ENCODE results near the gene AKAP13. TPM values are rescaled to one million over a fixed set of nuclear protein-coding genes. Genes with fewer than 3 reads are reported as not detected.
A peak's percentile ranks its signal among the peaks of the same experiment; 100 is the strongest.

The AKAP13 gene
- total and polyA plus RNA-seq, 2 of the 13 experiments (the other 11 are each of a cell fraction or from before 2014, with no cell fraction given): 6.7 to 27.1 TPM

DNA sequence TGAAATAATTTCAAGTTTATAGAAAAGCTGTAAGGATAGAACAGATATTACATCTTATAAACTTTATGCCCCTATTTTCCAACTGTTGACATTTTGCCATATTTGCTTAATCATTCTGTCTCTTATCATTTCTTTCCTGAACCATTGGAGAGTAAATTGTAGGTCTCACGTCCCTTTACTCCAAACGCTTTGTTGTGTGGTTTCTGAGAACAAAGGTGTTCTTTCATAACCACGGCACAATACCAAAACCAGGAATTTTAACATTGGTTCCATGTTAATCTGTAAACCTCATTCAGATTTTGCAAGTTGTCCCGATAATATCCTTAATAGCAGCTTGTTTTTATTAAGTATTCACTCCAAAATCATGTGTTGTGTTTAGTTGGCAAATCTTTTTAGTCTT lies 134.8 kb downstream of the AKAP13 start (continued):
- TF ChIP-seq, protein P1, sequence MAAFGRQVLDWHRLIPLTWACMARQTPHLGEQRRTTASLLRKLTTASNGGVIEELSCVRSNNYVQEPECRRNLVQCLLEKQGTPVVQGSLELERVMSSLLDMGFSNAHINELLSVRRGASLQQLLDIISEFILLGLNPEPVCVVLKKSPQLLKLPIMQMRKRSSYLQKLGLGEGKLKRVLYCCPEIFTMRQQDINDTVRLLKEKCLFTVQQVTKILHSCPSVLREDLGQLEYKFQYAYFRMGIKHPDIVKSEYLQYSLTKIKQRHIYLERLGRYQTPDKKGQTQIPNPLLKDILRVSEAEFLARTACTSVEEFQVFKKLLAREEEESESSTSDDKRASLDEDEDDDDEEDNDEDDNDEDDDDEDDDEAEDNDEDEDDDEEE (CRISPR knock-in tag; IDR thresholded peaks at IDR 0.05): no peak
- TF ChIP-seq ZNF816 (CRISPR knock-in tag; IDR thresholded peaks at IDR 0.05; ENCODE audit: borderline replicate concordance) (no peak), ZNF234 (CRISPR knock-in tag; conservative IDR thresholded peaks at IDR 0.05) (no peak), MAZ (IDR thresholded peaks at IDR 0.05; ENCODE audit: borderline replicate concordance, low read depth, low read length) (no peak), MAZ (CRISPR knock-in tag; IDR thresholded peaks at IDR 0.05; ENCODE audit: low read depth) (no peak), ZNF207 (IDR thresholded peaks at IDR 0.05; ENCODE audit: borderline replicate concordance) (no peak), RAD51 (IDR thresholded peaks at IDR 0.05; ENCODE audit: borderline replicate concordance) (no peak), GLI4 (CRISPR knock-in tag; IDR thresholded peaks at IDR 0.05; ENCODE audit: borderline replicate concordance) (no peak), ERF (CRISPR knock-in tag; IDR thresholded peaks at IDR 0.05) (no peak), ZNF703 (CRISPR knock-in tag; IDR thresholded peaks at IDR 0.05; ENCODE audit: borderline replicate concordance) (no peak), ZBTB1 (CRISPR knock-in tag; IDR thresholded peaks at IDR 0.05; ENCODE audit: borderline replicate concordance) (no peak), FOXA3 (CRISPR knock-in tag; IDR thresholded peaks at IDR 0.05) (peak; percentile 37; the same call in 1 of the 2 replicates), ZFP90 (CRISPR knock-in tag; IDR thresholded peaks at IDR 0.05; ENCODE audit: borderline replicate concordance) (no peak), ZNF235 (CRISPR knock-in tag; IDR thresholded peaks at IDR 0.05; ENCODE audit: borderline replicate concordance) (no peak)
- TF ChIP-seq, protein P2, sequence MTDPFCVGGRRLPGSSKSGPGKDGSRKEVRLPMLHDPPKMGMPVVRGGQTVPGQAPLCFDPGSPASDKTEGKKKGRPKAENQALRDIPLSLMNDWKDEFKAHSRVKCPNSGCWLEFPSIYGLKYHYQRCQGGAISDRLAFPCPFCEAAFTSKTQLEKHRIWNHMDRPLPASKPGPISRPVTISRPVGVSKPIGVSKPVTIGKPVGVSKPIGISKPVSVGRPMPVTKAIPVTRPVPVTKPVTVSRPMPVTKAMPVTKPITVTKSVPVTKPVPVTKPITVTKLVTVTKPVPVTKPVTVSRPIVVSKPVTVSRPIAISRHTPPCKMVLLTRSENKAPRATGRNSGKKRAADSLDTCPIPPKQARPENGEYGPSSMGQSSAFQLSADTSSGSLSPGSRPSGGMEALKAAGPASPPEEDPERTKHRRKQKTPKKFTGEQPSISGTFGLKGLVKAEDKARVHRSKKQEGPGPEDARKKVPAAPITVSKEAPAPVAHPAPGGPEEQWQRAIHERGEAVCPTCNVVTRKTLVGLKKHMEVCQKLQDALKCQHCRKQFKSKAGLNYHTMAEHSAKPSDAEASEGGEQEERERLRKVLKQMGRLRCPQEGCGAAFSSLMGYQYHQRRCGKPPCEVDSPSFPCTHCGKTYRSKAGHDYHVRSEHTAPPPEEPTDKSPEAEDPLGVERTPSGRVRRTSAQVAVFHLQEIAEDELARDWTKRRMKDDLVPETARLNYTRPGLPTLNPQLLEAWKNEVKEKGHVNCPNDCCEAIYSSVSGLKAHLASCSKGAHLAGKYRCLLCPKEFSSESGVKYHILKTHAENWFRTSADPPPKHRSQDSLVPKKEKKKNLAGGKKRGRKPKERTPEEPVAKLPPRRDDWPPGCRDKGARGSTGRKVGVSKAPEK (CRISPR knock-in tag; IDR thresholded peaks at IDR 0.05; ENCODE audit: borderline replicate concordance): no peak
- TF ChIP-seq, protein P3, sequence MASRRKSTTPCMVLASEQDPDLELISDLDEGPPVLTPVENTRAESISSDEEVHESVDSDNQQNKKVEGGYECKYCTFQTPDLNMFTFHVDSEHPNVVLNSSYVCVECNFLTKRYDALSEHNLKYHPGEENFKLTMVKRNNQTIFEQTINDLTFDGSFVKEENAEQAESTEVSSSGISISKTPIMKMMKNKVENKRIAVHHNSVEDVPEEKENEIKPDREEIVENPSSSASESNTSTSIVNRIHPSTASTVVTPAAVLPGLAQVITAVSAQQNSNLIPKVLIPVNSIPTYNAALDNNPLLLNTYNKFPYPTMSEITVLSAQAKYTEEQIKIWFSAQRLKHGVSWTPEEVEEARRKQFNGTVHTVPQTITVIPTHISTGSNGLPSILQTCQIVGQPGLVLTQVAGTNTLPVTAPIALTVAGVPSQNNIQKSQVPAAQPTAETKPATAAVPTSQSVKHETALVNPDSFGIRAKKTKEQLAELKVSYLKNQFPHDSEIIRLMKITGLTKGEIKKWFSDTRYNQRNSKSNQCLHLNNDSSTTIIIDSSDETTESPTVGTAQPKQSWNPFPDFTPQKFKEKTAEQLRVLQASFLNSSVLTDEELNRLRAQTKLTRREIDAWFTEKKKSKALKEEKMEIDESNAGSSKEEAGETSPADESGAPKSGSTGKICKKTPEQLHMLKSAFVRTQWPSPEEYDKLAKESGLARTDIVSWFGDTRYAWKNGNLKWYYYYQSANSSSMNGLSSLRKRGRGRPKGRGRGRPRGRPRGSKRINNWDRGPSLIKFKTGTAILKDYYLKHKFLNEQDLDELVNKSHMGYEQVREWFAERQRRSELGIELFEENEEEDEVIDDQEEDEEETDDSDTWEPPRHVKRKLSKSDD (CRISPR knock-in tag; IDR thresholded peaks at IDR 0.05; ENCODE audit: low read depth): no peak
- TF ChIP-seq, protein P4, sequence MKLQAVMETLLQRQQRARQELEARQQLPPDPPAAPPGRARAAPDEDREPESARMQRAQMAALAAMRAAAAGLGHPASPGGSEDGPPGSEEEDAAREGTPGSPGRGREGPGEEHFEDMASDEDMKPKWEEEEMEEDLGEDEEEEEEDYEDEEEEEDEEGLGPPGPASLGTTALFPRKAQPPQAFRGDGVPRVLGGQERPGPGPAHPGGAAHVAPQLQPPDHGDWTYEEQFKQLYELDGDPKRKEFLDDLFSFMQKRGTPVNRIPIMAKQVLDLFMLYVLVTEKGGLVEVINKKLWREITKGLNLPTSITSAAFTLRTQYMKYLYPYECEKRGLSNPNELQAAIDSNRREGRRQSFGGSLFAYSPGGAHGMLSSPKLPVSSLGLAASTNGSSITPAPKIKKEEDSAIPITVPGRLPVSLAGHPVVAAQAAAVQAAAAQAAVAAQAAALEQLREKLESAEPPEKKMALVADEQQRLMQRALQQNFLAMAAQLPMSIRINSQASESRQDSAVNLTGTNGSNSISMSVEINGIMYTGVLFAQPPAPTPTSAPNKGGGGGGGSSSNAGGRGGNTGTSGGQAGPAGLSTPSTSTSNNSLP (IDR thresholded peaks at IDR 0.05; ENCODE audit: low read depth, low read length): peak; percentile 47; the same call in 1 of the 2 replicates
- TF ChIP-seq, protein P5, sequence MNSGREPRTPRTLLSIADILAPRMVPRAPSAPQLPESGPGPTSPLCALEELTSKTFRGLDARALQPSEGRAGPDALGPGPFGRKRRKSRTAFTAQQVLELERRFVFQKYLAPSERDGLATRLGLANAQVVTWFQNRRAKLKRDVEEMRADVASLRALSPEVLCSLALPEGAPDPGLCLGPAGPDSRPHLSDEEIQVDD (CRISPR knock-in tag; IDR thresholded peaks at IDR 0.05; ENCODE audit: borderline replicate concordance): no peak
- TF ChIP-seq, protein P6, sequence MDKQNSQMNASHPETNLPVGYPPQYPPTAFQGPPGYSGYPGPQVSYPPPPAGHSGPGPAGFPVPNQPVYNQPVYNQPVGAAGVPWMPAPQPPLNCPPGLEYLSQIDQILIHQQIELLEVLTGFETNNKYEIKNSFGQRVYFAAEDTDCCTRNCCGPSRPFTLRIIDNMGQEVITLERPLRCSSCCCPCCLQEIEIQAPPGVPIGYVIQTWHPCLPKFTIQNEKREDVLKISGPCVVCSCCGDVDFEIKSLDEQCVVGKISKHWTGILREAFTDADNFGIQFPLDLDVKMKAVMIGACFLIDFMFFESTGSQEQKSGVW (CRISPR knock-in tag; IDR thresholded peaks at IDR 0.05; ENCODE audit: borderline replicate concordance): no peak
